Activated naive CD8-positive, alpha-beta T cell (primary cell): ENCODE data around the gene MYO1A.
"Not testable (repeated sequence)": the region's sequence is repeated elsewhere in the genome, so short reads cannot be mapped to it uniquely, and the experiment has no call there.

Source experiments
- H3K27ac Mint-ChIP-seq: one replicate; pipeline ENCODE4 v1.8.0; 2021; ENCODE audit warnings: mixed read lengths
- H3K27me3 Mint-ChIP-seq: one replicate; pipeline ENCODE4 v1.8.0; 2021; ENCODE audit warnings: mixed read lengths
- H3K36me3 Mint-ChIP-seq: one replicate; pipeline ENCODE4 v1.8.0; 2021; ENCODE audit warnings: mixed read lengths
- H3K4me1 Mint-ChIP-seq: one replicate; pipeline ENCODE4 v1.8.0; 2021; ENCODE audit warnings: low read depth, mixed read lengths
- H3K4me3 Mint-ChIP-seq: one replicate; pipeline ENCODE4 v1.8.0; 2021; ENCODE audit warnings: mild to moderate bottlenecking, mixed read lengths
- H3K9me3 Mint-ChIP-seq: one replicate; pipeline ENCODE4 v1.8.0; 2021; ENCODE audit warnings: low read depth, mixed read lengths

Gene MYO1A

GRCh38 chr12:57019983-57020719 is 29.8 kb downstream of the MYO1A start:
- Mint-ChIP-seq H3K27ac (peak overlapping the region; percentile 81), H3K36me3 (no peaks in the 10 kb centered on the region), H3K27me3 (no peaks in the 10 kb centered on the region), H3K9me3 (no peaks in the 10 kb centered on the region), H3K4me3 (no peak overlapping the region), H3K4me1 (peaks cover 18% of the 10 kb centered on the region)

- Mint-ChIP-seq H3K27ac (no peak overlapping the region), H3K36me3 (no peaks in the 10 kb centered on the region), H3K4me1 (peaks cover 18% of the 10 kb centered on the region), H3K4me3 (no peak overlapping the region), H3K27me3 (no peaks in the 10 kb centered on the region), H3K9me3 (no peaks in the 10 kb centered on the region)
Measured at GRCh38 chr12:57018906-57019305, 31.0 kb downstream of the MYO1A start.

- not testable (repeated sequence) for H3K27ac Mint-ChIP-seq, H3K9me3 Mint-ChIP-seq, H3K36me3 Mint-ChIP-seq, H3K27me3 Mint-ChIP-seq, H3K4me3 Mint-ChIP-seq
- H3K4me1 Mint-ChIP-seq: peaks cover 18% of the 10 kb centered on the region
Measured at GRCh38 chr12:57018353-57018752, 31.6 kb downstream of the MYO1A start.

- Mint-ChIP-seq H3K36me3 (no peaks in the 10 kb centered on the region), H3K4me3 (no peak within 1 kb of the TSS), H3K27me3 (no peaks in the 10 kb centered on the region), H3K4me1 (peaks cover 29% of the 10 kb centered on the region), H3K9me3 (no peaks in the 10 kb centered on the region), H3K27ac (no peak within 1 kb of the TSS)
Measured at GRCh38 chr12:57016348-57016747, 33.6 kb downstream of the MYO1A start, which contains the start of gene TAC3. TSS of gene TAC3 (minus strand) at chr12:57016529. CDS start at chr12:57015797, 732 bp downstream.

- Mint-ChIP-seq H3K9me3 (no peaks in the 10 kb centered on the region), H3K27ac (no peak overlapping the region), H3K27me3 (no peaks in the 10 kb centered on the region), H3K4me3 (no peak overlapping the region), H3K4me1 (peaks cover 31% of the 10 kb centered on the region), H3K36me3 (no peaks in the 10 kb centered on the region)
Measured at GRCh38 chr12:57012600-57013465, 37.1 kb downstream of the MYO1A start.

GRCh38 chr12:57011438-57012424 is 38.2 kb downstream of the MYO1A start:
- H3K4me1 Mint-ChIP-seq: peaks cover 42% of the 10 kb centered on the region
- H3K4me3 Mint-ChIP-seq: peak overlapping the region; percentile 35
- no peaks in the 10 kb centered on the region for H3K36me3 Mint-ChIP-seq
- peak overlapping the region; percentile 25 for H3K27ac Mint-ChIP-seq
- H3K27me3 Mint-ChIP-seq: no peaks in the 10 kb centered on the region
- H3K9me3 Mint-ChIP-seq: no peaks in the 10 kb centered on the region

GRCh38 chr12:57010627-57011247 is 39.2 kb downstream of the MYO1A start:
- no peaks in the 10 kb centered on the region for H3K9me3 Mint-ChIP-seq
- H3K4me3 Mint-ChIP-seq: no peak overlapping the region
- H3K27me3 Mint-ChIP-seq: no peaks in the 10 kb centered on the region
- H3K27ac Mint-ChIP-seq: peak overlapping the region; percentile 25
- peaks cover 44% of the 10 kb centered on the region for H3K4me1 Mint-ChIP-seq
- H3K36me3 Mint-ChIP-seq: no peaks in the 10 kb centered on the region

- Mint-ChIP-seq H3K4me1 (peaks cover 51% of the 10 kb centered on the region), H3K9me3 (no peaks in the 10 kb centered on the region), H3K36me3 (no peaks in the 10 kb centered on the region), H3K4me3 (no peak overlapping the region), H3K27me3 (no peaks in the 10 kb centered on the region), H3K27ac (no peak overlapping the region)
Measured at GRCh38 chr12:57009949-57010626, 39.8 kb downstream of the MYO1A start.

- H3K4me1 Mint-ChIP-seq: peaks cover 62% of the 10 kb centered on the region
- H3K27ac Mint-ChIP-seq: peak overlapping the region; percentile 95
Measured at GRCh38 chr12:57008178-57008577, 41.8 kb downstream of the MYO1A start.

GRCh38 chr12:57006809-57007475 is 43.0 kb downstream of the MYO1A start:
- peak overlapping the region; percentile 92 for H3K4me3 Mint-ChIP-seq
- H3K4me1 Mint-ChIP-seq: peaks cover 61% of the 10 kb centered on the region

More at GRCh38 chr12:57008178-57008577, 41.8 kb downstream of the MYO1A start:
- H3K27me3 Mint-ChIP-seq: no peaks in the 10 kb centered on the region
- peak overlapping the region; percentile 44 for H3K4me3 Mint-ChIP-seq
- no peaks in the 10 kb centered on the region for H3K9me3 Mint-ChIP-seq
- peaks cover 7% of the 10 kb centered on the region for H3K36me3 Mint-ChIP-seq

GRCh38 chr12:57005980-57006808 is 43.7 kb downstream of the MYO1A start, which contains the start of gene ZBTB39:
TSS of gene ZBTB39 (minus strand) at chr12:57006546. CDS start at chr12:57004917, 1,629 bp downstream.
- Mint-ChIP-seq H3K27me3 (no peaks in the 10 kb centered on the region), H3K4me3 (peak within 1 kb of the TSS; percentile 96), H3K4me1 (peaks cover 61% of the 10 kb centered on the region), H3K27ac (peak within 1 kb of the TSS; percentile 95), H3K9me3 (no peaks in the 10 kb centered on the region), H3K36me3 (peaks cover 10% of the 10 kb centered on the region)

More at GRCh38 chr12:57006809-57007475, 43.0 kb downstream of the MYO1A start:
- H3K36me3 Mint-ChIP-seq: peaks cover 10% of the 10 kb centered on the region
- H3K27me3 Mint-ChIP-seq: no peaks in the 10 kb centered on the region
- H3K9me3 Mint-ChIP-seq: no peaks in the 10 kb centered on the region
- peak overlapping the region; percentile 95 for H3K27ac Mint-ChIP-seq

GRCh38 chr12:57004651-57005050 is 45.3 kb downstream of the MYO1A start:
- H3K36me3 Mint-ChIP-seq: peaks cover 10% of the 10 kb centered on the region
- H3K9me3 Mint-ChIP-seq: no peaks in the 10 kb centered on the region
- H3K4me3 Mint-ChIP-seq: peak overlapping the region; percentile 96
- H3K27ac Mint-ChIP-seq: no peak overlapping the region
- no peaks in the 10 kb centered on the region for H3K27me3 Mint-ChIP-seq
- H3K4me1 Mint-ChIP-seq: peaks cover 67% of the 10 kb centered on the region
